ENCODE results near the gene SLC12A3.
A peak's percentile ranks its signal among the peaks of the same experiment; 100 is the strongest.

Gene SLC12A3

DNA sequence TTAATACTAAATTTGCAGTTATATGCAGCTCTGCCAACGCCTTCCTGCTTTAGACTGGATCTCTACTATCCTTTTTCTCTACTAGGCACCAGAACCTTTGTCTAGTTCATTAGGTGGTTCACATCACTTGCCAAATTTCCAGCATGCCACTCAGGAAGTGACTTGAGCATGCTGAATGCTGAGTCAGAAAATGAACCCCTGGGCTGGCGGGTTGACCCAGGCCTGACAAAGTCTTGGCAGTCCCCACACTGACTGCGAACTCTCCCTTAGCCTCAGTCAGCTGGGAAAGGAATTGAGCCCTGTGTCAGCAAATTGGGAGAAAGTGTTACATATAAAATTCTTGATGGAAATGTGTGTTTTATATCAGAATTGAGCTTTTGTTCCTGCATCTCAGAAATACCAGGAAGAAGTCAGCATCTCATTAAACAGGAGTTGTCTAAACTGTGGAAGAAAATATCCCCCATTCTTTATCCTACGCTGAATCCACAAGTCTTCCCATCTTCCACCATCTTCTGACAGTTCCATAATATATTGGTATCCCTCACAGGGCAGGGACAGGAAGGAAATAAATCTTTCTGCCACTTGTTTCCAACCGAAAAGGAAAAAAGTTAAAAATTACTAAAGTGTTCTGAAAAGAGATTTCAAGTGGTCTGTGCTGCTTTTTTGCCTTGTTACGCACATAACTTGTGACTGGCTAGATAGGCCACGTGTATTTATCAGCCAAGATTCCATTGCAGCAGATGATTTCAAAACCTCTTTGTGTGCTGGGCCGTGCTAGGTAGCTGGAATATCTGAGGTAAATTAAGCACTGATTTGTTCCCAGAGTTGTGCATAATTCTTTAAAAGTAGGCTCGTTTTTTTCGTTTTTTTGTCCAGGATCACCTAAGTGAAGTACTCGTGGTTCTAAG is 16.7 kb upstream of the SLC12A3 start:
- DNase-seq (ENCODE audit: low spot score) (peak; percentile 40), FAIRE-seq (no peak)

DNA sequence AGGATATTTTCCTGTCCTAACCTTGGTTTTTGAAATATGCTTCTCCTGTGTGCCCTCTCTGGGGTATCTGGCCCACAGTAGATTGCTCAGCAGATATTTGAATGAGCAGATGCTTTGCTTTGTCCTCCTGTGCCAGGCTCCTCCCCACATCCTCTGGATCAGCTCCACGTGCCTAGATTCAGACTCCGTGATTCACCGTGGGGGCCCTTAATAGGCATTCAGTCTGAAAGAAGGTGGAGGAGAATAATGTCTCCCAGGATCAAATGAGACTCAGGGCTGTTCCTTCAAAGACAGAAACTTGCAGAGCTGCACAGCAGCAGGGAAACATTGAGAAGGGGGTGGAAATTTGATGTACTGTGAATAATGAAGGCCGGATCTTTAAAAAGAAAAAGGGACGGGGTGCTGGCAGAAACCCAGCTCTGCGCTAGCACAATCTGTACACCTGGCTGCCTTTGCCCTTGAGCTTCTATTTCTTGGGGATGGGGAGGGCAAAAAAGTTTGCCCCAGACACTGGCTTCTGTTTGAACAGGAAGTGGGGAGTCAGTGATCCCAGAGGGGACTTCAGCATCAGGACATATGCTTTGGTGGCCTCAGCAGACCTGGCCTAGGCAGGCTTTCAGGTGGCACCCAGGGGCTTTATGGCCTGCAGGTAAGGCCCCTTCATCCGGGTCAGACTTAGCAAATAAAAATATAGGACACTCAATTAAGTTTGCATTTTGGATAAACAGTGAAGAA is 15.9 kb upstream of the SLC12A3 start:
- FAIRE-seq, result no peak

DNA sequence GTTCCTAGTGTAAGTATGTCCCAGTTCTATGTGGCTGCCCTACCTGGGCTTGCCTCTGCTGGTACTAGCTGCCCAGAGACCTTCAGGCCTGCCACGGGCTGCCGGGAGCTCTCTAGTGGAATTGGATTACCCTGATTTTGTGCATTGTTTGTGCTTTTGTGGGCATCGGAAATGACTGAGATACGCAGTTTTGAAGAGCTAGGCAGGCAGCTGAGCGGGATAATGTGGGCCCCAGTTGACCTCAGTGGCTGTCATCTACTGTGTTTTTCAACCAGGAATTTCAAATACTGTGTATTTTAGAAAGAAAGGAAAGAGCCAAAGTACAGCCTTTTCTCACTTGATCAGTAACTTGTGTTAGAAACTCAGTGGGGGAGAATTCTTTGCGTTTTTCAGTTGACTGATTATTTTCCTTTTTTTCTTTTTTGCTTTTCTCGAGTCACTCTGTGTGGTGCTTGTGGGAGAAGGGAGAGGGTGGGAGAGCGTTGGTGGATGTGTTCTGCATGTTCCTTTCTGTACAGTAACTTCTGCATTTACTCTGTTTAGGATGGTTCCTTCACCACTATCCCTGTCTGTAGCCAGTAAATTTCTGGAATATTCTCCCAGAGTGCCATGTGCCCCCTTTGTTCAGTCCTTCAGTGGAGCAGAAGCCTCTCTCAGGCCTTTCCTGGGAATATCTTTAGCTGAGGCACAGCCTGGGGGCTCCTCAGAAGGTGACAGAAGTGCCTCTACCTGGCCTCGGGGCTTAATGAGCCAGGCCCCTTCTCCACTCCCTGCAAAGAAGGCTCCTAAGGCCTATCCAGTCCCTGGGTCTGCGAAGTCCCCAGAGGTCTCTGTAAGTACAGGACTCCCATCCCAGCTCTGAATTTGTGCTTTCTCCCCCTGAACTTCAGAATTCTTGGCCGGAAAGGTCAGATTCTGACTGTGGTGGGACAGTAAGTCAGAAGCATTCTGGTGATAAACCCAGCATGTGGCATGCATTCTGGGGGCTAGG is 15.0 kb upstream of the SLC12A3 start:
- no peak for DNase-seq (ENCODE audit: low spot score)
- FAIRE-seq, result no peak

More for the DNA sequence above, 15.9 kb upstream of the SLC12A3 start:
- DNase-seq (ENCODE audit: low spot score), result peak; percentile 73

DNA sequence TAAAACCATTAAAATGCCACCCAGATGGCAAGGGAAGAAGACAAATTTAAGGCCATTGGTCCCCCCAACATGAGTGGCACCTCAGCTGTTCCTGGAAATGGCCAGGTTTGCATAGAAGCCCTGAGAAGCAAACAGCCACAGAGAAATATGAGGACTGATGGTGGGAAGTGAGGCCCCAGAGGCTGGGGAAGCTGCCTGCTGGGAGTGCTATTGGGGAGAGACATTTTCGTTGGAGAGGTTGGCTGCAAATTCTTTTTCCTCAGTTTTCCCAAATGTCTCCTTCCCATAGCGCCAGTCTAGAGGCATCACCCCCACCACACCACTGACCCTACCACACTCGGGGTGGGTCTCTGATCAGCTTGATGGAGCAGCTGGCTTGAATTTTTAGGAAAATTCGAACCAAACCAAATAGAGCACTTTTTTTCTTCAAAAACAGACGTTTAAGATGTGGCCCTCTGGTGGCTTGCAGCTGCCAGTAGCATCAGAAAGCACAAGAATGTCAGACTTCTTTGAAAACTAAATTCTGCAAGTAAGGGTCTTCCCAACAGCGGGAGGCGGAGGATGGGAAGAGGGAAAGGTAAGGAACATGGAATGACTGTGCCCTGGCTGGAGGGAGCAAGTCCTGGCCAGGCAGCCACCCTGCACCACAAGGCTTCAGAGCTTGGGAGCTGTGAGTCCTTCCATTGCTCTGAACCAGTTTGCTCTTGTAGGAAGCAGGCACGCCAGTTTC is 13.2 kb upstream of the SLC12A3 start:
- FAIRE-seq (no peak), DNase-seq (ENCODE audit: low spot score) (no peak)

DNA sequence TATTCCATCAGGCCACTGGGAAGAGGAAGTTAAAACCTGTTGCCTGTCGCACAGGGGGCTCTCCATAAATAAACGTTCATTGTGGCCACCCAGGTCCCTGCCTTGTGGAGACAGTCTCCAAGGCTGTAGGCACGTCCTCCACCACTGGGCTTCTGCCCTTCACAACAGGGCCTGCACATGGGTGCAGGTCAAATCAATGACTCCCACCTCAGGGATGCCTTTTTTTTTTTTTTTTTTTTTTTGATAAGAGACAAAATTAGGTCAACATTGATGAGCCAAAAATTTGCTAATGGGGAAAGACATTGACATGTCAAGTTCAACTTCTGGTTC is 12.6 kb upstream of the SLC12A3 start:
- FAIRE-seq, result no peak
- no peak for DNase-seq (ENCODE audit: low spot score)

DNA sequence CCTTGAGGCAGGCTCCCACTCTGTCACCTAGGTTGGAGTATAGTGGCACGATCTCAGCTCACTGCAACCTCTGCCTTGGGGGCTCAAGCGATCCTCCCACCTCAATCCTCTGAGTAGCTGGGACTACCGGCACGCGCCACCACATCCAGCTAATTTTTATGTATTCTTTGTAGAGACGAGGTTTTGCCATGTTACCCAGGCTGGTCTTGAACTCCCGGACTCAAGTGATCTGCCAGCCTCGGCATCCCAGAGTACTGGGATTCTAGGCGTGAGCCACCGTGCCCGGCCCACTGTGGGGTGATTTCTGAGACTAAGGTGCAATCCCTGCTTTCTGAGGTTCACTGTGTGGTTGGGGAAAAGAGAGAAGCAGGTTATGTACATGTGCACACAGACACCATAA is 12.0 kb upstream of the SLC12A3 start:
- DNase-seq (ENCODE audit: low spot score), result no peak
- FAIRE-seq, result no peak

DNA sequence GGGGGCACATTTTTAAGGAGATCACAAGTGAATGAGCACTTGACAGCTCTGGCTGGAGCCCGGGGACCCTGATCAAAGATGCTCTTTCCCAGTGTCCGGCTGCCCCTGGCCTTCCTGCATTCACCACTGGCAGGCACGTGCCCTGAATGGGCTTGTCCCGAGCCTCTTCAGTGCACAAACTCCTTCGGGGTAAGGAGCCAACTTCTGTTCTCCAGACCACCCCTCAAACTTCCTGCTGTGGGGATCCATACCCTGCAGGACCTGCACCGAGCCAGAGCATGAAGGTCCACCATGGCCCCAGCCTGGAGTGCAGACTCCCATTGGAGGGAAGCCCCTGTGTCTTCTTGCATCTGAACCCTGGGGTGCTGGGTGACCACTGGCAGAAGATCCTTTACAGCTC is 9.8 kb upstream of the SLC12A3 start:
- no peak for DNase-seq (ENCODE audit: low spot score)
- FAIRE-seq, result no peak

DNA sequence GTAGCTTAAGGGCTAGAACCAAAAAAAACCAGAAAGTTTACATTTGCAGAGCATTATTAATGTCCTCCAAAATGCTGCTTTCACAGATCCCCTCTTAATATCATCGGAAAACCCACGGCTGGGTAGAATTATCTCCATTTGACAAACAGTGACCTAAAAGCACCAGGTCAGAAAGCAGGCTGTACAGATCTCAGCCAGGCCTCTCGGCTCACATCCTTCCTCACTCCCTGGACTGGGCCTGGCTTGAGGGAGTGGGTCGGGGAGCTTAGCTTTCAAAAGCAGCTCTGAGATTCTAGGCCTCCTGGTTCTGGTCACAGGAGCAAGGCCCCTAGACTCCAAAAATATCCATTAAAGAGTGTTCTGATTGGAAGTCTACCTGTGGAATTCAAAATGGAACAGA is 9.1 kb upstream of the SLC12A3 start:
- no peak for FAIRE-seq
- DNase-seq (ENCODE audit: low spot score), result no peak

DNA sequence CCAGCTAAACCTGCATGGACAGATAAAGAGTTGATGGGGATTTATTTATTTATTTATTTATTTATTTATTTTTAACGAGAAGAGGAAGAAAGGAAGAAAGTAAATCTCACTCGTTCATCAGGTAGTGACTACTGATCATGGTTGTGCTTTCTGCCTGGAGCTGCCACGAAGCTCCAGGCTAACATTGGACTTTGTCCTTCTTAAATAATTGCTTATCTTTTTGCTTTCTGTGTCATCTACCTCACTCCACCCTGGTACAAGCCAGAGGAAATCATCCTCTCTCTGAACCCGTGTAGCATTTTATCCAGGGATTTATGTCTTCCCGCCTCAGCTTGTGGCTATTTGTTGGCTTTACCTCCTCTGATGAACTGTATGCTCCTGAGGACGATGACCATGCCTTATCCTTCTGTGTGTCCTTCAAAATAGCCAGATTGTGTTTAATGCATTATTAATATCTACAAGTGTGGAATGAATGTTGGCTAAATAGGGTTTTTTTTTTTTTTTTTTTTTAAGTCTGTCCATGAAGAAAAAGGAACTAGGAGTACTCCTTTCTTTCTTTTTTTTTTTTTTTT is 8.0 kb upstream of the SLC12A3 start:
- DNase-seq (ENCODE audit: low spot score) (no peak), FAIRE-seq (no peak)

DNA sequence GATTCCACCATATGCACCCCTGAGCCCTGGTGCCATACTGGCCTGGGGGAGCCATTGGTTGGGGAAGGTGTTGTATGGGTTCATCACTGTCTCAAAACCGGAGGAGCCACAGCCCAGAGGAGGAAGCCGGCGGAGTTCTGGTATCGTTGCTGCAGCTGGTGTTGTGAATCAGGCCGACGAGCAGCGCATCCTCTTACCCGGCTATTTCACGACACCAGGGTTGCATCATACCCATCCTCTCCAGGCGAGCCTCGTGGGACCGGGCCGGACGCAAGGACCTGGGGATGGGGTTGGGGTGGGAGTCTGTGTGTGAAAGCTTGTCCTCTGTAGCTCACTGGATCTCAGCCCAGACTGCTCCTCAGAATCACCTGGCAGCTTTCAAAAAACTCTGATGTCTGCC is 6.6 kb upstream of the SLC12A3 start:
- no peak for DNase-seq (ENCODE audit: low spot score)
- no peak for FAIRE-seq

DNA sequence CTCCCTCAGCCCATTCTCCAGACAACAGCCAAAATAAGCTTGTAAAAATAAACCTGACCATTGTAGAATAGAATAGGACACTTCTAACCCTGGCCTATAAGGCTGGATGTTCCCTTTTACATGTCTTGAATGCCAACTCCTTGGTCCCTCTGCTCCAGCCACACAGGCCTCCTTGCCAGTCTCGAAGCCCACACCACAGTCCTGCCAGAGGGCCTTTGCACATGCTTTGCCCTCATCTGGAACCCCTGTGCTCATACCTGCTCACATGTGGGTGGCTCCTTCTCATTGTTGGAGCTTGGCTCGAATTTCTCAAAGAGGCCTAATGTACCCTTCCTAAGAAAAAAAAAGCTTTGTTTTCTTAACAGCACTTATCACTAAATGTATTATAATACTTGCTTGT is 5.4 kb upstream of the SLC12A3 start:
- DNase-seq (ENCODE audit: low spot score), result no peak
- FAIRE-seq, result no peak

DNA sequence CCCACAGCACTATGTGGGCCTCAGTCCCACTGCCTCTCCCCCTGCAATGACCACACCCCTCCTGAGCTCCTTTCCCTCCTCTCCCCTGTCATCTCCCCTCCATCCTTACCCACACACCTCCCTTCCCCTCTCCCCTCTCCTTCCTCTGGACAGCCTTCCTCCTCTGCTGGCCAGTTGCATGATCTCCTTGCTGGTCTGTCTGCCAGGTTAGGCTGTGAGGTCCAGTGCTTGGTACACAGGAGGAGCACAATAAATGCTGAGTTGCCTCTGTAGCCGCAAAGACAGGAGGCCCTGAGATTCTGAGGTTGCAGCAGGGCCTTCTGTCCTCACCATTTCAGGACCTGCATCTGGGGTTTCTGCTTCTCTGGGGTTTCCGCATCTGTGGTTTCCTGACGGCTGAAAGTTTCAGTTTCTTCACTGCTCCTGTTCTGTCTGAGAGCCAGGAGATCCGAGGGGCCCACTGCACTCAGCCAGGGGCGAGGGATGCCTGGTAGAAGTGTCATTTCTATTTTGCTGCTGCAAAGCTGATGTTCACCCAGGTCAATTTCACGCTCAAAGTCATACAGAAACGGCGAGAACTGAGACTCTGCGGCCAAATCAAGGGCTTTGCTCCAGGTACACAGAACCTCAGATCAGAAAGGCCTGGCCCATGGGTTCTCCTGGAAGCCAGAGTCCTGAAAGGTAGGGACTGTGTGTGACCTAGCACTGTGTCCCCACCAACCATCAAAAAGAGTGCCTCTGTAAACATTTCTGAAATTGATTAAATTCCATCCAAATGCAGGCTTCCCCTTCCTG is 4.6 kb upstream of the SLC12A3 start:
- DNase-seq (ENCODE audit: low spot score) (no peak), FAIRE-seq (no peak)

DNA sequence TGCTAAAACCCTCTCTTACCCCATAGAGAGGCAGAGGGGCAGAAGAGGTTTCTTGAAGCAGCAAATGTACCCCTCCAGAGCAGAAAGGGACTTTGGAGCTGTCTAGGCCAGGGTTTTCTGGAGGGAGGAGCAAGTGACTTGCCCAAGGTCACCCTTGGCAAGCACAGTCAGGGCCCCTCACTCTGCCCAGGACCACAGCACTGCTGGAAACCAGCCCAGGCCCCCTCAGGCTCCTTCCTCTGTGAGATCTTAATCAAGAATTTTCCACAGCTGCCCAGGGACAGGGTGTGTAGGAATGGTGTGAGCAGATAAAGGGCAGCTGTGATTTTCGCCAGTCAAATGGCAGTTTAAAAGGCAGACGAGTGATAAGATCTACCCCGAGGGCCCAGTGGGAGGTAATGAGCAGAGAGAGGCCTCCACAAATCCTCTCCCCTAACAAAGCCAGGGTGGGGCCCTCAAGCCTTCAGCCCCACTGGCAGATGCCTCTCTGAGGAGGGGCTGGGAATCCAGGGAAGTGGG is 3.9 kb upstream of the SLC12A3 start:
- no peak for DNase-seq (ENCODE audit: low spot score)
- no peak for FAIRE-seq

DNA sequence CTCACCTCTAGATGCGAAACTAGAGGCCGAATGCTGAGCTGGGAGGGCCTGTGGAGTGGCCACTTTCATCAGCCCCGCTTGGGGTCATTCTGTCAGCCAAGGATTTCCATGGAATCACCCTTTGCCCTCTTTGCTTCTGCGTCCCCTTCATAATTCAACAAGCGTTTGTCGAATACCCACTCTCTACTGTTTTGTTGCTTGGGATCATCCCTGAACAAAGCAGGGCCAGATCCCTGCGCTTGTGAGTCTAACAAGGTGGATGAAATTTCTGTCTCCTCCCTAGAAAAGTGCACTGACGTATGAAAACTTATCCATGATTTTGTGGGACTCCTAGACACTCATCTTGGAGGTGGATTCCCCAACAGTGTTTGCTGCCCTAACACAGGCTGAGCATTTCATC is 3.3 kb upstream of the SLC12A3 start:
- FAIRE-seq, result no peak
- no peak for DNase-seq (ENCODE audit: low spot score)

DNA sequence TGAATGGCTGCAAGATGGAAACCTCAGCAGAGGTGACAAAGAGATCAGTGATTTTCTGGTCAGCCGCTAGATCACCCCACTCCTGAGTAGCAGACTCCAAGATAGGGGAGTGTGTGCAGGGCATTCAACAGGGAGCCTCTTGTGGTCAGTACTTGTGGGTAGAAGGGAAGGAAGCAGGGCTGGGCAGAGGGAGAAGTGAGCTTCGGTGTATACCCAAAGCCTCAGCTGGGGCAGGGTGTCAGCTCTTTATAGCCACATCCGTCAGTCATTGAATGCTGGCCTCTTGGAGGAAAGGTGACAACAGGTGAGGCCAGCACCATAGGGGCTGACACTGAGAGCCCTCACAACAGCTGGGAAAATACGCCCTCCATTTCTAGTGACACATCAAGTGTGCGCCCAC is 2.2 kb upstream of the SLC12A3 start:
- FAIRE-seq (no peak), DNase-seq (ENCODE audit: low spot score) (no peak)

DNA sequence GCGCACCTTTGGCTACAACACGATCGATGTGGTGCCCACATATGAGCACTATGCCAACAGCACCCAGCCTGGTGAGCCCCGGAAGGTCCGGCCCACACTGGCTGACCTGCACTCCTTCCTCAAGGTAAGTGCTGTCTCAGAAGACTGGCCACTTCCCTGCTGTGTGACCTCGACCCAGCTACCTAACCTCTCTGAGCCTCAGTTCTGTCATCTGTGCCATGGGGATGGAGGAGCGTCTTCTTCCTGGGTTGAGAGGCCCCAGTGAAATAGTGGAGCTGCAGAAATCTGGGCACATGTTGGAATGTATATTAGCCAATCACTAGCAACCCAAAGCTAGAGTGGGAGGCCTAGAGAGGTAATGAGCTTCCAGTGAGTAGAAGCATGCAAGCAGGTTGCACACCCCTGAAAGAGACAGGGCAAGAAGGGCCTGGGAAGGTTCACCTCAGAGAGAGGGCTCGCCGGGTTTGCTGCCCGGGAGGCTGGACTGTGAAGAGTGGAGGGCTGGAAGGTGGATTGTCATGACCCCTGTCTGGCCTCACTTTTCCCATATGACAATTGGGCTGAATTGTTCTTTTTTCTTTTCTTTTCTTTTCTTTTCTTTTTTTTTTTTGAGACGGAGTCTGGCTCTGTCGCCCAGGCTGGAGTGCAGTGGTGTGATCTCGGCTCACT is 521 bp downstream of the SLC12A3 start:
- FAIRE-seq, result no peak

DNA sequence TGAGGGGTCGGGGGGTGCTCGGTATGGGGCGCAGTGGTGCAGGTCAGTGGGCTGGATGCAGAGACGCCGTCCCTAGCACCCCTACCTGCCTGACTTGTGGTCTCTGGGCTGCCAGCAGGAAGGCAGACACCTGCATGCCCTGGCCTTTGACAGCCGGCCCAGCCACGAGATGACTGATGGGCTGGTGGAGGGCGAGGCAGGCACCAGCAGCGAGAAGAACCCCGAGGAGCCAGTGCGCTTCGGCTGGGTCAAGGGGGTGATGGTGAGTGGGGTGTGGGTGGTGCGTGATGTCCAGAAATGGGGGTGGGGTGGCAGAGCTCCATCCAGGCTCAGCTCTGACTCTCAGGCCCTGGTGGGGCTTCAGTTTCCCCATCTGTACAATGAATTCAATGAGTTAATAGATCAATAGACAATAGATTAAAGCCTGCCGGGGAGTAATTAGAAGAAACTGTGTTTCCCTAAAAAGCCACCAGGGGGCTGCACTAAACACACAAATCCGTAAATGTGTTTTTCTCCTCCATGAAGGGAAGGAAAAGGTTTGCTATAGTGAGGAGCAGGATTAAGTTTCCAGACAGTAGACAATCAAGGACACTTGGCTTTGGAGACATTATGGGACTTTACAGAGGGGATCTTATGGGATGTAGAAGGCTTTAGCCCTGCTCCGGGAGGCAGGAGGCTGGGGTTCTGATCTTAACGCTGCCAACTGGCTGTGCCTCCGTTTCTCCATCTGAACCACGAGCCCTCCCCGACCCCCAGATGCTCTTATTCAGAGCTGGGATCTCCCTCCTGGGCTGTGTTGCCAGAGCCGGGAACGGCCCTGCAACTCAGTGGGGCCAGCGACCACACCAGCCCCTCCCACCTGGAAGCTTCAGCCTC is 2.2 kb downstream of the SLC12A3 start:
- FAIRE-seq (no peak), DNase-seq (ENCODE audit: low spot score) (peak; percentile 59)

More for the DNA sequence above, 521 bp downstream of the SLC12A3 start:
- DNase-seq (ENCODE audit: low spot score), result no peak

DNA sequence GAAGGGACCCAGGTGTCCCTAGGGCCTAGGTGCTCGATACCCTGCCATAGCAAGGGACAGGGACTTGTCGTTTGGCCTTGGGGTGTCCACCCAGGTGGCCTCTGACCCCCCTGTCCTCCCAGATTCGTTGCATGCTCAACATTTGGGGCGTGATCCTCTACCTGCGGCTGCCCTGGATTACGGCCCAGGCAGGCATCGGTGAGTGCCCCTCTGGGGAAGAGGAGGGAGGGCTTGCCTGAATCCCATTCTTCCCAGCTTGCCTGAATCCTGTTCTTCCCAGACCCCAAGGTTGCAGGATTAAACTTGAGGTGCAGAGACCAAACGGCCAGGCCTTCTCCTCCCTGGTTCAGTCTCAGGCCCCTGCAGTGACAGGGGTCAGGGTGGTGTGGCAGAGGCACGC is 3.2 kb downstream of the SLC12A3 start:
- DNase-seq (ENCODE audit: low spot score), result no peak
- no peak for FAIRE-seq
